ENCODE data around the gene ROBO2. TPM values are rescaled to one million over a fixed set of nuclear protein-coding genes. Genes with fewer than 3 reads are reported as not detected.

The ROBO2 gene
- total RNA-seq, 1 donor from 2014 or later, result 11.0 TPM

- intact Hi-C loops (cut with DNase I), result no loop called here
- Histone ChIP-seq H3K4me3 (no peak overlapping the region), H3K27ac (no peak overlapping the region), H3K4me1 (no peaks in the 10 kb centered on the region), H3K27me3 (no peaks in the 10 kb centered on the region), H3K9me3 (no peaks in the 10 kb centered on the region), H3K36me3 (no peaks in the 10 kb centered on the region)
- no peak for TF ChIP-seq POLR2AphosphoS5 (IDR thresholded peaks at IDR 0.05; ENCODE audit: insufficient read depth in 1 of 2, low read depth in 1 of 2)
- DNase-seq (ENCODE audit: extremely low spot score in 2 of 2), result no peak
Observed at GRCh38 chr3:77093101-77093500, 53.2 kb downstream of the ROBO2 start.

- H3K36me3 ChIP-seq, result no peaks in the 10 kb centered on the region
- H3K4me1 ChIP-seq, result no peaks in the 10 kb centered on the region
- no peaks in the 10 kb centered on the region for H3K9me3 ChIP-seq
- TF ChIP-seq CTCF (IDR thresholded peaks at IDR 0.05) (no peak), POLR2AphosphoS5 (IDR thresholded peaks at IDR 0.05; ENCODE audit: insufficient read depth in 1 of 2, low read depth in 1 of 2) (no peak), POLR2A (IDR thresholded peaks at IDR 0.05) (no peak)
- intact Hi-C loops (cut with DNase I), result no loop called here
- no peak overlapping the region for H3K27ac ChIP-seq
- H3K4me3 ChIP-seq, result no peak overlapping the region
- DNase-seq (ENCODE audit: extremely low spot score in 2 of 2), result no peak
- H3K27me3 ChIP-seq, result no peaks in the 10 kb centered on the region
Observed at GRCh38 chr3:77096145-77096544, 56.2 kb downstream of the ROBO2 start.

- H3K27ac ChIP-seq, result no peak overlapping the region
- intact Hi-C loops (cut with DNase I), result no loop called here
- H3K9me3 ChIP-seq, result no peaks in the 10 kb centered on the region
- DNase-seq (ENCODE audit: extremely low spot score in 2 of 2), result no peak
- no peak overlapping the region for H3K4me3 ChIP-seq
- H3K27me3 ChIP-seq, result no peaks in the 10 kb centered on the region
- no peak for TF ChIP-seq CTCF (IDR thresholded peaks at IDR 0.05)
- no peak for TF ChIP-seq POLR2A (IDR thresholded peaks at IDR 0.05)
- no peak for TF ChIP-seq POLR2AphosphoS5 (IDR thresholded peaks at IDR 0.05; ENCODE audit: insufficient read depth in 1 of 2, low read depth in 1 of 2)
- no peaks in the 10 kb centered on the region for H3K4me1 ChIP-seq
- H3K36me3 ChIP-seq, result no peaks in the 10 kb centered on the region
Observed at GRCh38 chr3:77096966-77097890, 57.3 kb downstream of the ROBO2 start.

GRCh38 chr3:77102951-77103769, 63.3 kb downstream of the ROBO2 start:
- Histone ChIP-seq H3K4me3 (no peak overlapping the region), H3K36me3 (no peaks in the 10 kb centered on the region), H3K27me3 (no peaks in the 10 kb centered on the region), H3K9me3 (no peaks in the 10 kb centered on the region), H3K27ac (no peak overlapping the region), H3K4me1 (no peaks in the 10 kb centered on the region)
- no peak for DNase-seq (ENCODE audit: extremely low spot score in 2 of 2)
- TF ChIP-seq POLR2AphosphoS5 (IDR thresholded peaks at IDR 0.05; ENCODE audit: insufficient read depth in 1 of 2, low read depth in 1 of 2), result no peak
- intact Hi-C loops (cut with DNase I), result no loop called here

GRCh38 chr3:77122652-77123051, 82.8 kb downstream of the ROBO2 start:
- H3K27me3 ChIP-seq, result no peaks in the 10 kb centered on the region
- TF ChIP-seq POLR2A (IDR thresholded peaks at IDR 0.05) (no peak), POLR2AphosphoS5 (IDR thresholded peaks at IDR 0.05; ENCODE audit: insufficient read depth in 1 of 2, low read depth in 1 of 2) (no peak), CTCF (IDR thresholded peaks at IDR 0.05) (no peak)
- H3K4me1 ChIP-seq, result no peaks in the 10 kb centered on the region
- H3K9me3 ChIP-seq, result no peaks in the 10 kb centered on the region
- no peak for DNase-seq (ENCODE audit: extremely low spot score in 2 of 2)
- intact Hi-C loops (cut with DNase I), result no loop called here
- no peaks in the 10 kb centered on the region for H3K36me3 ChIP-seq
- H3K27ac ChIP-seq, result no peak overlapping the region
- H3K4me3 ChIP-seq, result no peak overlapping the region

Data from vagina (tissue), 2 donors.